Stimulated activated CD8-positive, alpha-beta memory T cell treated with anti-CD3 and anti-CD28 coated beads, Interleukin-2, amount 100 ng/mL, for 48 hours (primary cell): Measurements from ENCODE around the gene TPSG1.
"Not testable (repeated sequence)": the region's sequence is repeated elsewhere in the genome, so short reads cannot be mapped to it uniquely, and the experiment has no call there.

Experiments
- DNase-seq, 2 donors: peaks; one replicate each; pipeline ENCODE4 v3.0.0-alpha.2; 2020; ENCODE audit warnings: low read depth in 2 of 2

Gene TPSG1

GRCh38 chr16:1215574-1216295, 9.3 kb downstream of the TPSG1 start:
- DNase-seq = no peak

- no peak for DNase-seq
Observed at GRCh38 chr16:1214719-1215118, 10.3 kb downstream of the TPSG1 start.

DNA sequence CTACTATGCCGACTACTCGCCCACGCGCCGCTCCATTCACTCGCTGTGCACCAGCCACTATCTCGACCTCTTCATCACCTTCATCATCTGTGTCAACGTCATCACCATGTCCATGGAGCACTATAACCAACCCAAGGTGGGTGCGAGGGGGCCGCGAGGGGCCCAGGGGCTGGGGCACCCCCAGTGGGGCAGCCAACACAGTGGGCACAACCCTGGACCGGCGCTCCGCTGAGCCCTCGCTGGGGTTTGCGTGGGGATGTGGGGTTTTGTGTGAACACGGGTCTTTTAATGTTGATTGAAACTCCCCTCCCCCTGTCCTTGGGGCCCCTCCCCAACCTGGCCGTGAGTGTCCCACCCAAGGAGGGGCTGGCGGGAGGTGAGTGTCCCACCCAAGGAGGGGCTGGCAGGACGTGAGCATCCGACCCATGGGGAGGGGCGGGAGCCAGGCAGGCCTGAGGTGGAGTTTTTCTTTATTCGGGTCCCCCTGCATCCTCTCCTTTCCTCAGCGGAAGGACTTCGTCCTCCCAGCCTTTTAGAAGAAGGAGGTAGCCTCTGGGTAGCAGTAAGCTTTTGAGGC, 11.2 kb downstream of the TPSG1 start:
- DNase-seq = no peak

GRCh38 chr16:1213231-1213630, 11.8 kb downstream of the TPSG1 start:
- DNase-seq = no peak

DNA sequence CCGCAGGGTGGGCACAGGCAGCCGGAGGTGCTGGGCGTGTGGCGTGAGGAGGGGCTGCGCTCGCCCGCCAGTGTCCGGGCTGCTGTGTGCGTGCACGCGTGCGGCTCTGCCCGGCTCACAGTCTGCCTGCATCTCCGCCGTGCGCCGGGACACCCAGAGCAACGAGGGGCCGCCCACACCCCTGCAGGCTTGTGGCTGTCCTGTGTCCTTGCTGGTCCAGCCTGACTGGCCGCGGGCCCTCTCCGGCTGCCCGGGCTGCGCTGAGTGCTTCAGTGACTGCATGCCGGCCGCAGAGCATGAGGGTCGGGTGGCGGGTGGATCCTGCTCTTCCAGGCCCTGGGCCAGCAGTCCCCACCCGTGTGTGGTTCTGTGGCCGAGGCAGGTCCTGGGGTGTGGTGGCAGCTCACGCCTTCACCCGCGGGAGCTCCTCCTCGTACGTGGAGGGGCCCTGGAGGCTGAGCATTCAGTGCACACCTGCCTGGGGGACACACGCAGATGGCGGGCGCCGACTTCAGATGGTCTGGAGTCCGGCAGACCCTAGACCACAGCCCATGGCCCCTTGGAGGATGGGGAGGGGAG, 12.4 kb downstream of the TPSG1 start:
- no peak for DNase-seq

DNA sequence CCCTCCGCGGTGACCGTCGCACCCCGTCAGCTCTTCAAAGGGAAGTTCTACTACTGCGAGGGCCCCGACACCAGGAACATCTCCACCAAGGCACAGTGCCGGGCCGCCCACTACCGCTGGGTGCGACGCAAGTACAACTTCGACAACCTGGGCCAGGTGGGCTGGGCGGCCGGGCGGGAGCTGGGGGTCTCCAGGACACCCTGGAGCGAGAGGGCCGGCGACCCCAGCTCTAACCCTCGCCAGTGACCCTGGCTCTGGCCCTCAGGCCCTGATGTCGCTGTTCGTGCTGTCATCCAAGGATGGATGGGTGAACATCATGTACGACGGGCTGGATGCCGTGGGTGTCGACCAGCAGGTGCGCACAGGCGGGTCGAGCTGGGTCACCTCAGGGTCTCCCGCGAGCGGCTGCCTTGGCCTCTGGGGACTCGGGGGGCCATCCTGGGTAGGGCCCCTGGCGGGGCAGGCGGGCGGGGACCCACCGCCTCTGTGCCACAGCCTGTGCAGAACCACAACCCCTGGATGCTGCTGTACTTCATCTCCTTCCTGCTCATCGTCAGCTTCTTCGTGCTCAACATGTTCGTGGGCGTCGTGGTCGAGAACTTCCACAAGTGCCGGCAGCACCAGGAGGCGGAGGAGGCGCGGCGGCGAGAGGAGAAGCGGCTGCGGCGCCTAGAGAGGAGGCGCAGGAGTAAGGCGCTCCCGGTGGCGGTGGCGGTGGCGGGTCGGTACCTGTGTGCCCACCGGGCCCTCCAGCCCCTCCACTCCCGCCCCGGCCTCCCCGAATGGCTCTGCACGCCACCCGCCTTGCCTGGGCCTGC, 13.4 kb downstream of the TPSG1 start:
- DNase-seq = no peak

GRCh38 chr16:1210461-1210860, 14.6 kb downstream of the TPSG1 start:
- DNase-seq = no peak

- no peak for DNase-seq
Observed at GRCh38 chr16:1209081-1209480, 16.0 kb downstream of the TPSG1 start.

- no peak for DNase-seq
Observed at GRCh38 chr16:1208239-1208830, 16.7 kb downstream of the TPSG1 start.

DNA sequence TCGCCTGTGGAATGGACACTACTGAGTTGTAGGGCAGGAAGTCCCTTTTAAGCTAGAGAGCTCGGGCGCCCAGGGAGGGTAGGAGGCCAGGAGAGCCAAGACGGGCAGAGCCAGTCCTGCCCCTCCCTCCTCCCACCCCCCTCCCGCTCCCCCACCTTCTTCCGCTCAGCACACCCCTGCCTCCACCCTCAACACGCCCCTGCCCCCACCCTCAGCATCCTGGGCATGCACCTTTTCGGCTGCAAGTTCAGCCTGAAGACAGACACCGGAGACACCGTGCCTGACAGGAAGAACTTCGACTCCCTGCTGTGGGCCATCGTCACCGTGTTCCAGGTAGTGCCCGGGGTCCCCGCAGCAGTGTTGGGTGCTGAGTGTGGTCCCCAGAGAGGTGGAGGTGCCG, 18.3 kb downstream of the TPSG1 start:
- no peak for DNase-seq

- DNase-seq = no peak
Observed at GRCh38 chr16:1206326-1206725, 18.7 kb downstream of the TPSG1 start.

- no peak for DNase-seq
Observed at GRCh38 chr16:1204933-1205332, 20.1 kb downstream of the TPSG1 start.

DNA sequence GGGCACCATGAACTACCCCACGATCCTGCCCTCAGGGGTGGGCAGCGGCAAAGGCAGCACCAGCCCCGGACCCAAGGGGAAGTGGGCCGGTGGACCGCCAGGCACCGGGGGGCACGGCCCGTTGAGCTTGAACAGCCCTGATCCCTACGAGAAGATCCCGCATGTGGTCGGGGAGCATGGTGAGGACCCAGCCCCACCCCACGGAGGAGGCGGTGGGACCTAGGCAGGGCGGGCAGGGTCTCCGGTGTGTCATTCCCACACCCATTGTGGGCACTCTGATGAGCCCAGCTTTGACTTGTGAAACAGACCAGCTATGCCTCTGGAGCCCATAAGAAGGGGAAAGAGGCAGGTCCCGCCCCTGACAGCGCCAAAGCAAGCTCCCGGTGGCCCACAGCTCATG, 22.8 kb downstream of the TPSG1 start:
- DNase-seq = no peak

DNA sequence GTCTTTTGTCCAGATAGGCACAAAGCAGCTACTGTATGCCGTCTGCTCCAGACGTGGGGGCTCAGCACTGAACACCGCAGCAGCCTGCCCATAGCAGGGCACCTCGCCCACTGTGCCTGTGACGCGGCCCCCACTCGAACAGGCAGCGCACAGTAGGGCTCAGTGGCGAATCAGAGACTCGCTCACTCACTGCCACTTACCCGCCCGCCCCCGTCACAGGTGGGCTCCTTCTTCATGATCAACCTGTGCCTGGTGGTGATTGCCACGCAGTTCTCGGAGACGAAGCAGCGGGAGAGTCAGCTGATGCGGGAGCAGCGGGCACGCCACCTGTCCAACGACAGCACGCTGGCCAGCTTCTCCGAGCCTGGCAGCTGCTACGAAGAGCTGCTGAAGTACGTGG, 23.6 kb downstream of the TPSG1 start:
- DNase-seq = no peak

GRCh38 chr16:1200014-1200627, 24.9 kb downstream of the TPSG1 start:
- DNase-seq = no peak

GRCh38 chr16:1199347-1200013, 25.6 kb downstream of the TPSG1 start:
- DNase-seq = no peak

DNA sequence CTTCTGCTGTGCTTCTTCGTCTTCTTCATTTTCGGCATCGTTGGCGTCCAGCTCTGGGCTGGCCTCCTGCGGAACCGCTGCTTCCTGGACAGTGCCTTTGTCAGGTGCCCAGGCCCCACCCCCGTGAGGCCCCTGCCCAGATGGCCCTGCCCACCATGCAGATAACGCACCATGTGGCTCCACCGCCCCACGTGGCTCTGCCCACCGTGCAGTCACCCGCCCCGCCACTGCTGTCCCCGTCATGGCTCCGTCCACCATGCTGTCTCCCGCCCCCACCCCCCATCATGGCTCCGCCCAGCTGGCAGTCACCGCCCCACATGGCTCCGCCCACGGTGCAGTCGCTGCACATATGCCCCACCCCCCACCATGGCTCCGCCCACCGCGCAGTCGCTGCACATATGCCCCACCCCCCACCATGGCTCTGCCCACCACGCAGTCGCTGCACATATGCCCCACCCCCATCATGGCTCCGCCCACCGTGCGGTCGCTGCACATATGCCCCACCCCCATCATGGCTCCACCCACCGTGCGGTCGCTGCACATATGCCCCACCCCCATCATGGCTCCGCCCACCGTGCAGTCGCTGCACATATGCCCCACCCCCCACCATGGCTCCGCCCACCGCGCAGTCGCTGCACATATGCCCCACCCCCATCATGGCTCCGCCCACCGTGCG, 26.3 kb downstream of the TPSG1 start:
- not testable (repeated sequence) for DNase-seq

DNA sequence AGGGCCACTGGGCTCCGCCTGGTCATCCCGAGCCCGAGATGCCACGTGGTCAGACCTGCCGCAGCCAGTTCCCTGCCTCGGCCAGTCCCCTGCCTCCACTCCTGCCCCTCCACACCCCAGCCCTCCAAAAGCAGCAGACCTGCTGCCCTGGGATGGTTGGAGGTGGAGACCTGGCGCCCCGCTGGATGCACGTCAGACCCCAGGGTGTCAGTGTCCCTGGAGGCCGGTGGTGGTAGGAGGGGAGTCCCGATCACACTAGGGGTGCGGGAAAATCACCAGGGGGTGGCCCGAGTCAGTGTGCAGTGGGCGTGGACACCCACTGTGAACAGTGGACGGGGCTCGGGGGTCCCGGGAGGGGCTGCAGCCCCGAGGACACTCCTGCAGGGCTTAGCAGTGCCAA, 26.9 kb downstream of the TPSG1 start:
- no peak for DNase-seq

DNA sequence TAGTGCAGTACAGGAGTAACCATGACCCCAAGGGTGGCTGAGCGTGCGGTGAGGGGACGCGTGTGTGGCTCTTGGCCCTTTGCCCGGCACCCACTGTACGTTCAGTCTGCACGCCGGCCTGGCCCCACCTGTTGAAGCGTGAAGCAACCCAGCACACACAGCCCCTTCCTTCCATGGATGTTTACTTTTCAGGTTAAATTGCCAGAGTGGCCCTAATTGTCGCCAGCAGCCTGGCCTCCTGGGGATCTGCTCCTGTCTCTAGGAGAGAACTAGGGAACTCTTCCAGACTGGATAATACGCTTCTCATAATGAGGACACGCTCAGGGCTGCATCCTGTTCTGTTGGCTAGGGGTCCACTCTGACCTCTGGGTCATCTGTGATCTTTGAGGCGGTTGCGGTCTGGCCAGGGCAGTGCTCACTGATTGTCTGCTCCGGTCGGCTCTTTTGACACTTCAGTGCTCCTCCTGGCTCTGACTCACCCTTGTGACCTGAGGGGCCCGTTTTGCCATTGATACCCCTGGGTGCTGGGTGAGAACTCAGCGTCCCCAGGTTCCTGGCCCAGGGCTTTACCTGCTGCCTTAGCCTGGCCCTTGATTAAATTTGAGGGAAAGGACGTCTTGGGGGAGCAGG, 27.7 kb downstream of the TPSG1 start:
- no peak for DNase-seq

- DNase-seq = no peak
Observed at GRCh38 chr16:1196494-1196893, 28.6 kb downstream of the TPSG1 start.
